GM10248 (cell line): Measurements from ENCODE around the gene ZNF652.

Experiments
- CTCF ChIA-PET: fragments of 300-600 bp; sonication (Branson Sonifier 250); formaldehyde crosslinking; extraction: SDS; loops from one replicate; lab custom pipeline; 2021; ENCODE audit warnings: antibody characterized with exemption; lab: Yijun Ruan, JAX
- POLR2A ChIA-PET: fragments of 350-650 bp; sonication (Branson Sonifier 250); formaldehyde crosslinking; extraction: SDS; loops from one replicate; lab custom pipeline; 2020; ENCODE audit warnings: antibody characterized with exemption; lab: Yijun Ruan, JAX
- DNase-seq: peaks from one replicate; pipeline ENCODE4 v3.0.0; 2012; ENCODE audit errors: extremely low spot score
- CTCF ChIP-seq: IDR thresholded peaks from 2 replicates; pipeline ENCODE4 v1.5.1; 2012; ENCODE audit warnings: mild to moderate bottlenecking, low read depth; ENCODE audit errors: extremely low read depth, missing control alignments, control extremely low read depth

The ZNF652 gene

DNA sequence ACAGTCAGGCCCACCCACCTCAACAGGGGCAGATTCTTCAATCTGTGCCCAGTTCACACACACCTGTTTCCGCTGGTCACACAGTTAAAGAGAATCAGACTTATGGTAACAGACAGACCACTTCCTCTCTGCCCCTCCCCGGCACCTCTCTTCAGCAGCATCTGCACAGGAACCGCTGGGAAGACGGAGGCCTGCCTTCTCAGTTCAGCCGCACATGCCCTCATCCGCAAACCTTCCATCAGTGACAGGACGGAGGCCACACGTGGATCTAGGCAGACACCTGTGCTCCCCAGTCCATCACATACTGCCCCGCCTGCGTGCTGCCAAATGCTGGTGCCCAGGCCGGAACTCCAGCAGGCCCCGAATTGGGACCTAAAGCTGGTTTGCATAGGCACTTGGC is 42.3 kb upstream of the ZNF652 start:
- TF ChIP-seq CTCF, result no peak
- no peak for DNase-seq
- POLR2A ChIA-PET, result interaction anchor here (0.6 kb wide), 1 partner anchor 342 kb away, joined by 3 read pairs; no protein-coding TSS in a partner anchor
- CTCF ChIA-PET, result interaction anchor here (0.8 to 12.1 kb wide), 2 partner anchors 10 to 153 kb away, joined by 3 to 220 read pairs; partner anchors contain the start of gene PHB1

DNA sequence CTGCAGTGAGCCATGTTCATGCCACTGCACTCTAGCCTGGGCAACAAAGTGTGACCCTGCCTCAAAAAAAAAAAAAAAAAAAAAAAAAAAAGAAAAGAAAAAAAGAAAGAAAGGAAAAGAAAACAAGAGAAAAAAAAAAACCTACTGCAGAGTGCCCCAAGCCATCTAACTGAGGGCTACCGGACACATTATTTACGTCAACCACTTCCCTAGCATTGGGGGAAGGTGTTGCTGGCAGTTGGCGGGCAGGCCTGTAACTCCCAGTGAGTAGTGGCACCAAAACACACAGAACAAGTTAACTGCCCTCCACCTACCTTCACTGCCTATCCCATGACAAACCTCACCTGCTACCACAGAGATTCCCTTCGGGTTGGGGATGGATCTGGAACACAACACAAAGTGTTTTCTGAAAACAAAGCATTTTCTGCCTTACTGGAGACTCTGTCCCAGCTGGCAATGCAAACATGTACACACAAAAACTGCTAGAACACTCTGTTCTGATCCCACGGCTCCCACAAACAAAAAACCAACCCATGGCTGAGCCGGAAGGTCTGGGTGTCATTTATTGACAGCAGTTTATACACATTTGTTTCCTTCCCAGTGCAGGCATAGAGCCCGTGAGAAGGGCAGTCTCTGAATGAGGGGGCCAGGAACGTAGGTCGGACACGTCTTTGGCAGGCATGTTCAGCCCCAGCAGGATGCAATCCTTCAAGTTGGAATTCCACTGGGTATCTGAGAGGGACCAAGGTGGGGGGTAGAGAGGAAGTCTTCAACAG is 41.7 kb upstream of the ZNF652 start:
- no peak for DNase-seq
- no peak for TF ChIP-seq CTCF
- POLR2A ChIA-PET, result interaction anchor here (0.6 kb wide), 1 partner anchor 343 kb away, joined by 3 read pairs; no protein-coding TSS in a partner anchor
- CTCF ChIA-PET, result interaction anchor here (12.1 kb wide), 1 partner anchor 154 kb away, joined by 220 read pairs; no protein-coding TSS in a partner anchor

DNA sequence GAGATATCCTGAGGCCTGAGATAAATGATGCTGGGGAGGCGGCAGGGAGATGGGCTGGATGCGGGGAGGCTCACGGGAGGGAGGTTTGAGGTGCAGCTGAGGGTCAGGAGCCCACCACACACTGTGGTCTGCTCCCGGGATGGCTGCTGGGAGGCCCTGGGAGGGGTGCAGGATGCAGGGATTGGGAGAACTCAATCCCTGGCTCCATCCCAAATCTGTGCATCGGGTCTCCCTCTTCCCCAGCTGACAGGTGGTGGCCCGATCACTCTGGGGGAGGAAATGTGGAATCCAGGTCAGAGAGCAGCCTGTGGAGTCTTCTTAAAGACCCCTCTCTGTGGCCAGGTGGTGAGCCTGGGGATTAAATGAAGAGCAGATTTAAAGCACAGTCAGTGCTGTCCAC is 40.7 kb upstream of the ZNF652 start:
- ChIA-PET POLR2A (no interaction called here), CTCF (interaction anchor here (2.2 kb wide), 1 partner anchor 88 kb away, joined by 6 read pairs; no protein-coding TSS in a partner anchor)
- DNase-seq, result no peak
- no peak for TF ChIP-seq CTCF

DNA sequence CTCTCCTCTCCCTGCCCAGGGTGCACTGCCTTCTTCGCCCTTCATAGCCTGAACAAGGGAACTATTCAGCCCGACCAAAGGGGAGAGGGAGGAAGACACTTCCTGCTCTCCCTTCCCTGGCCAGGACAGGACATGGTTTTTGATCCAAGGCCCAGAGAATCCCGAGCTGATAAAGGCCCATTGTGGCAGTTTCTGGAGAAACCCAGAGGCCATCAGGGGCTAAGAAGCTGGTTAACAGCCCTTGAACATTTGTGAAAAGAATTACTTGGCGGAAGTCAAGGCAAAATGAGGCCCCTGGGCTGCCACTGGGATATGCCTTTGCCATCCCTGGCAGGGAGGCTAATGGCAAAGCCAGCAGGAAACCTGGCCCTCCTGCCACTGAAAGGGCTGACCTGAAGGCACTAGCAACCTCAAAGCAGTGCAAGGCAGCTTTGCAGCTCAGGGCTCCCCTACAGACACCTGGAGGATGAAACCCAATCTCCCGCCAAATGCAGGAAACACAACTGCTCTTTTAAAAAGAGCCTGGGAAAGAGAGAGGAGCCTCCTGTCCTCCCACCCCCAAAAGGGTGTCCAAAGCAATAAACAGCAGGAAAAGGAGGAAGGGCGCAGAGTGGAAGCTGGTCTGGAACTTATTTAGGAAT is 40.0 kb upstream of the ZNF652 start:
- ChIA-PET POLR2A (no interaction called here), CTCF (interaction anchor here (2.2 to 4.9 kb wide), 2 partner anchors 88 to 155 kb away, joined by 6 to 23 read pairs; no protein-coding TSS in a partner anchor)
- DNase-seq, result no peak
- TF ChIP-seq CTCF, result no peak

- POLR2A ChIA-PET, result no interaction called here
- CTCF ChIA-PET, result interaction anchor here (1.1 to 4.9 kb wide), 10 partner anchors 8 to 176 kb away, joined by 3 to 51 read pairs (median 9); no protein-coding TSS in a partner anchor
- no peak for DNase-seq
- TF ChIP-seq CTCF, result no peak
These were observed 37.9 kb upstream of the ZNF652 start for GRCh38 chr17:49399995-49400394.

- ChIA-PET CTCF (interaction anchor here (0.9 to 4.9 kb wide), 9 partner anchors 10 to 169 kb away, joined by 3 to 51 read pairs (median 8); partner anchors contain the start of gene PHB1), POLR2A (no interaction called here)
- DNase-seq, result no peak
- no peak for TF ChIP-seq CTCF
These were observed 35.5 kb upstream of the ZNF652 start for GRCh38 chr17:49397586-49397985.
